Endothelial cell of umbilical vein (primary cell): ENCODE results near the gene HYLS1. TPM values are rescaled to one million over a fixed set of nuclear protein-coding genes. Genes with fewer than 3 reads are reported as not detected.
A peak's percentile ranks its signal among the peaks of the same experiment; 100 is the strongest.

ENCODE experiments used
- BruUV-seq: library from RNA; stranded (reverse); fragments of 400-500 nt; replicated peaks from 2 replicates; lab custom pipeline; 2021; lab: Mats Ljungman, UMichigan
- CTCF ChIA-PET: fragments of 300-600, 350-600 bp; sonication (Branson Sonifier 250); formaldehyde crosslinking; loops from one replicate; lab custom pipeline; 2021; ENCODE audit warnings: antibody characterized with exemption, inconsistent platforms; lab: Charles Lee
- POLR2A ChIA-PET: fragments of 300-600, 350-600 bp; sonication (Branson Sonifier 250); formaldehyde crosslinking; loops from one replicate; lab custom pipeline; 2021; ENCODE audit warnings: antibody characterized with exemption, inconsistent platforms; lab: Charles Lee
- DNase-seq: peaks from one replicate; pipeline ENCODE4 v3.0.0-alpha.2; 2011; ENCODE audit warnings: low read depth, low spot score
- FAIRE-seq: peaks from 2 replicates; lab custom pipeline; 2011; peaks lifted over from hg19 to GRCh38; lab: Jason Lieb, UNC
- H2AFZ ChIP-seq: 2 replicates; pipeline ENCODE4 v1.6.0; 2012; ENCODE audit warnings: low read depth, low read length, control low read depth, inconsistent platforms
- H3K27ac ChIP-seq: 2 replicates; pipeline ENCODE4 v1.5.1; 2011; ENCODE audit warnings: low read depth, mild to moderate bottlenecking, control low read depth, low read length, moderate library complexity; ENCODE audit not compliant: insufficient read depth
- H3K27me3 ChIP-seq, 2 experiments: 2 replicates each; pipeline versions ENCODE4 v1.6.0 to v1.6.1; 2011; ENCODE audit warnings: low read length in 2 of 2, mixed read lengths in 1 of 2; ENCODE audit not compliant: control insufficient read depth in 2 of 2, insufficient read depth in 2 of 2
- H3K36me3 ChIP-seq, 2 experiments: 2 replicates in 1 of 2; 3 replicates in 1 of 2; pipeline ENCODE4 v1.5.1; 2011; ENCODE audit warnings: low read length in 2 of 2, mild to moderate bottlenecking in 1 of 2, moderate library complexity in 1 of 2; ENCODE audit not compliant: control insufficient read depth in 2 of 2, insufficient read depth in 2 of 2; ENCODE audit errors: extremely low read depth in 1 of 2
- H3K4me1 ChIP-seq: 3 replicates; pipeline ENCODE4 v1.5.1; 2011; ENCODE audit warnings: mild to moderate bottlenecking, low read length; ENCODE audit not compliant: control insufficient read depth, insufficient read depth; ENCODE audit errors: extremely low read depth
- H3K4me2 ChIP-seq: 2 replicates; pipeline ENCODE4 v1.6.1; 2011; ENCODE audit warnings: low read length, control low read depth, mixed read lengths; ENCODE audit not compliant: insufficient read depth
- H3K4me3 ChIP-seq, 3 experiments: fragments of 200-600 bp in 1 of 3; sonication (generic), shearing (Covaris generic) in 1 of 3; replicated peaks in 1 of 3; 2 replicates each; pipeline ENCODE4 v1.5.1; 2011 to 2016; ENCODE audit warnings: control low read depth in 3 of 3, low read length in 3 of 3, mild to moderate bottlenecking in 2 of 3, inconsistent platforms in 1 of 3, low read depth in 1 of 3, moderate library complexity in 1 of 3; ENCODE audit not compliant: insufficient read depth in 1 of 3
- H3K79me2 ChIP-seq: 2 replicates; pipeline ENCODE4 v1.6.0; 2012; ENCODE audit warnings: low read length, inconsistent platforms; ENCODE audit not compliant: control insufficient read depth, insufficient read depth
- H3K9ac ChIP-seq: replicated peaks from 2 replicates; pipeline ENCODE3; 2011; ENCODE audit warnings: low read length, control low read depth; ENCODE audit not compliant: insufficient read depth; ENCODE audit errors: extremely low read depth
- H3K9me1 ChIP-seq: replicated peaks from 3 replicates; pipeline ENCODE4 v1.6.0; 2011; ENCODE audit warnings: mild to moderate bottlenecking, low read length; ENCODE audit not compliant: control insufficient read depth, insufficient read depth; ENCODE audit errors: extremely low read depth
- H3K9me3 ChIP-seq: replicated peaks from 2 replicates; pipeline ENCODE4 v1.5.1; 2012; ENCODE audit warnings: low read length, inconsistent platforms; ENCODE audit not compliant: control insufficient read depth, insufficient read depth
- H4K20me1 ChIP-seq: replicated peaks from 2 replicates; pipeline ENCODE3; 2011; ENCODE audit warnings: mild to moderate bottlenecking, low read length; ENCODE audit not compliant: control insufficient read depth, insufficient read depth; ENCODE audit errors: extremely low read depth
- EZH2 ChIP-seq: IDR thresholded peaks from 2 replicates; pipeline ENCODE4 v1.6.1; 2012; ENCODE audit warnings: borderline replicate concordance, low read depth, mild to moderate bottlenecking, moderate library complexity, low read length, inconsistent platforms; ENCODE audit not compliant: severe bottlenecking
- FOS ChIP-seq: IDR thresholded peaks from 2 replicates; pipeline ENCODE4 v1.6.1; 2011; ENCODE audit warnings: mild to moderate bottlenecking, low read length, moderate library complexity, borderline replicate concordance; ENCODE audit not compliant: insufficient read depth
- GATA2 ChIP-seq: IDR thresholded peaks from 2 replicates; pipeline ENCODE4 v1.7.0; 2011; ENCODE audit warnings: low read depth, mild to moderate bottlenecking, moderate library complexity, mixed read lengths, low read length; ENCODE audit not compliant: insufficient read length, insufficient read depth
- JUN ChIP-seq: IDR thresholded peaks from 2 replicates; pipeline ENCODE4 v1.6.1; 2011; ENCODE audit warnings: borderline replicate concordance, low read depth; ENCODE audit not compliant: insufficient read length, insufficient read depth
- MYC ChIP-seq: IDR thresholded peaks from one replicate; pipeline ENCODE4 v1.6.1; 2011; ENCODE audit warnings: mild to moderate bottlenecking, low read depth, low read length
- POLR2A ChIP-seq: IDR thresholded peaks from 2 replicates; pipeline ENCODE4 v1.6.1; 2012; ENCODE audit warnings: low read depth, mild to moderate bottlenecking, control low read depth, low read length
- POLR2AphosphoS5 ChIP-seq: IDR thresholded peaks from 2 replicates; pipeline ENCODE4 v1.6.1; 2012; ENCODE audit warnings: low read depth, mild to moderate bottlenecking, control low read depth, low read length, moderate library complexity; ENCODE audit not compliant: insufficient read depth
- dilution Hi-C: fragments of 300-500 bp; cut with MboI; formaldehyde crosslinking; loops from one replicate; pipeline ENCODE4 v1.15.0; 2019; ENCODE audit warnings: low sequenced_read_pairs; ENCODE audit not compliant: extremely low pct_ligation_motif_present
- intact Hi-C: fragments of 100-400 bp; cut with micrococcal nuclease; formaldehyde crosslinking; loops from one replicate; pipeline ENCODE4 v1.10.0; 2022
- polyA plus RNA-seq, 4 experiments: library from polyadenylated mRNA; depleted of rRNA in 3 of 4; stranded (reverse) in 3 of 4; unstranded in 1 of 4; fragments of >200 nt; gene quantifications; 2 replicates each; pipeline versions ENCODE4 v1.2.1 to v1.2.3, GENCODE V29; 2011 to 2012; ENCODE audit warnings: missing spikeins in 1 of 4
- total RNA-seq: library from RNA; stranded (reverse); gene quantifications from 2 replicates; pipeline ENCODE4 v1.2.3, GENCODE V29; 2021
- TF ChIP-seq, protein P1 (sequence below): IDR thresholded peaks from 2 replicates; pipeline ENCODE4 v1.6.1; 2011; ENCODE audit not compliant: insufficient read depth, insufficient read length
- TF ChIP-seq, protein P2 (sequence below), 2 donors: IDR thresholded peaks; 1 replicate in 1 of 2; 2 replicates in 1 of 2; pipeline ENCODE4 v1.5.1; 2011; ENCODE audit warnings: low read length in 2 of 2, mild to moderate bottlenecking in 2 of 2, moderate library complexity in 2 of 2, control low read depth in 1 of 2, inconsistent platforms in 1 of 2, low read depth in 1 of 2; ENCODE audit not compliant: insufficient read depth in 1 of 2; ENCODE audit errors: extremely low read depth in 1 of 2

Gene HYLS1
- total and polyA plus RNA-seq, 2 donors (not counting 3 experiments of a cell fraction or from before 2014, with no cell fraction given) = 4.7 to 12.6 TPM

DNA sequence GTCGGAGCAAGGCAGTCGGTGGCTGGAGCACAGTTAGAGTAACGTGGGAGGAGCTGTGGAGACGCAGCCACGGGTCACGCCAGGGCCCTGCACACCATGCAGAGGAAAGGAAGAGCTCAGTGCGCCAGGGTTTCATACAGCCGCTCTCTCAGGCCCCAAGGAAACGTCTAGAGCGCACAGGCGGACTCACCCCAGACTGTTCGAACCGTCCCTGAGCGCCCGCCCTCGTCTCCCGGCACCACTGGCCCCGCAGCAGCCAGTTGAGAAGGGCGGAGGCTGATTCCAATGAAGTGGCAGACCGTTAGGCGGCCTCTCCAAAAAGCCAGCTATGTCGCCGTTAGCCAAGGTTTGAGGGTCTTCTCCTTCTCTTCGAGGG lies 483 bp upstream of the HYLS1 start:
- BruUV-seq = TSS peak; percentile 47
- no peaks in the 10 kb centered on the region for H3K27me3 ChIP-seq
- peak overlapping the region in 2 of 3 experiments; percentile 33 to 84 for H3K4me3 ChIP-seq
- no peaks in the 10 kb centered on the region for H3K9me1 ChIP-seq
- ChIA-PET CTCF (interaction anchor here (0.6 to 2.1 kb wide), 7 partner anchors 8 to 262 kb away, joined by 3 to 18 read pairs (median 4); partner anchors contain the start of genes CHEK1 and PUS3), POLR2A (interaction anchor here (1.2 to 1.5 kb wide), 3 partner anchors 16 to 586 kb away, joined by 3 to 5 read pairs (median 3); partner anchors contain the start of gene PUS3)
- DNase-seq (no peak), FAIRE-seq (no peak)
- peaks cover 33% of the 10 kb centered on the region for H3K79me2 ChIP-seq
- no peaks in the 10 kb centered on the region for H3K36me3 ChIP-seq
- H3K27ac ChIP-seq = peak overlapping the region; percentile 39
- H4K20me1 ChIP-seq = no peaks in the 10 kb centered on the region
- intact Hi-C loops (loop anchor here (1.0 kb wide), 1 partner anchor 262 kb away; the partner anchor contains the start of gene CHEK1), dilution Hi-C loops (no loop called here)
- peak overlapping the region; percentile 38 for H2AFZ ChIP-seq
- no peak overlapping the region for H3K9ac ChIP-seq
- no peaks in the 10 kb centered on the region for H3K9me3 ChIP-seq
- peak overlapping the region; percentile 25 for H3K4me2 ChIP-seq
- TF ChIP-seq JUN (no peak), FOS (no peak), MYC (no peak), EZH2 (no peak), POLR2A (no peak), POLR2AphosphoS5 (no peak), GATA2 (no peak)
- TF ChIP-seq, protein P1, sequence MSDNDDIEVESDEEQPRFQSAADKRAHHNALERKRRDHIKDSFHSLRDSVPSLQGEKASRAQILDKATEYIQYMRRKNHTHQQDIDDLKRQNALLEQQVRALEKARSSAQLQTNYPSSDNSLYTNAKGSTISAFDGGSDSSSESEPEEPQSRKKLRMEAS = no peak
- TF ChIP-seq, protein P2, sequence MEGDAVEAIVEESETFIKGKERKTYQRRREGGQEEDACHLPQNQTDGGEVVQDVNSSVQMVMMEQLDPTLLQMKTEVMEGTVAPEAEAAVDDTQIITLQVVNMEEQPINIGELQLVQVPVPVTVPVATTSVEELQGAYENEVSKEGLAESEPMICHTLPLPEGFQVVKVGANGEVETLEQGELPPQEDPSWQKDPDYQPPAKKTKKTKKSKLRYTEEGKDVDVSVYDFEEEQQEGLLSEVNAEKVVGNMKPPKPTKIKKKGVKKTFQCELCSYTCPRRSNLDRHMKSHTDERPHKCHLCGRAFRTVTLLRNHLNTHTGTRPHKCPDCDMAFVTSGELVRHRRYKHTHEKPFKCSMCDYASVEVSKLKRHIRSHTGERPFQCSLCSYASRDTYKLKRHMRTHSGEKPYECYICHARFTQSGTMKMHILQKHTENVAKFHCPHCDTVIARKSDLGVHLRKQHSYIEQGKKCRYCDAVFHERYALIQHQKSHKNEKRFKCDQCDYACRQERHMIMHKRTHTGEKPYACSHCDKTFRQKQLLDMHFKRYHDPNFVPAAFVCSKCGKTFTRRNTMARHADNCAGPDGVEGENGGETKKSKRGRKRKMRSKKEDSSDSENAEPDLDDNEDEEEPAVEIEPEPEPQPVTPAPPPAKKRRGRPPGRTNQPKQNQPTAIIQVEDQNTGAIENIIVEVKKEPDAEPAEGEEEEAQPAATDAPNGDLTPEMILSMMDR (IDR thresholded peaks at IDR 0.05; ENCODE audit: extremely low read depth in 1 of 2, insufficient read depth in 1 of 2, low read depth in 1 of 2, low read length in 2 of 2) = no peak
- H3K4me1 ChIP-seq = peaks cover 26% of the 10 kb centered on the region
